CD4-positive, alpha-beta T cell treated with Interleukin-15 for 4 hours (primary cell): ENCODE measurements around the gene ATP12A.
"Not testable (repeated sequence)": the region's sequence is repeated elsewhere in the genome, so short reads cannot be mapped to it uniquely, and the experiment has no call there.

Experiments
- DNase-seq: peaks from one replicate; pipeline ENCODE4 v3.0.0-alpha.2; 2020; ENCODE audit warnings: low spot score

ATP12A gene

GRCh38 chr13:24730873-24731567 is 50.8 kb downstream of the ATP12A start:
- not testable (repeated sequence) for DNase-seq

DNA sequence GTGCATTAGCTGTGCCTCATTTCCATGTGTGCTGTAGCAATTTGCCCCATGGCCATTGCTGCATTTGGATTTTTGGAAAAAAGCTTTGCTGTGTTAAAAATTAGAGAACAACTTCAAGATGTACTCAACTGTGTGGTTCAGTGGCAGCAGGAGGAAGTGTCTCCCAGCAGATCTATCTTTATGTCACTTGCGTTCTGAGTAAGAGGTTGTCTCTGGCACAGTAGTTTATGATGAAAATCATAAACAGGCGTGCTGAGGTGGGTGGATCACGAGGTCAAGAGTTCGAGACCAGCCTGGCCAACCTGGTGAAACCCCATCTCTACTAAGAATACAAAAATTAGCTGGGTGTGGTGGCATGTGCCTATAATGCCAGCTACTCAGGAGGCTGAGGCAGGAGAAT is 54.7 kb downstream of the ATP12A start:
- no peak for DNase-seq

DNA sequence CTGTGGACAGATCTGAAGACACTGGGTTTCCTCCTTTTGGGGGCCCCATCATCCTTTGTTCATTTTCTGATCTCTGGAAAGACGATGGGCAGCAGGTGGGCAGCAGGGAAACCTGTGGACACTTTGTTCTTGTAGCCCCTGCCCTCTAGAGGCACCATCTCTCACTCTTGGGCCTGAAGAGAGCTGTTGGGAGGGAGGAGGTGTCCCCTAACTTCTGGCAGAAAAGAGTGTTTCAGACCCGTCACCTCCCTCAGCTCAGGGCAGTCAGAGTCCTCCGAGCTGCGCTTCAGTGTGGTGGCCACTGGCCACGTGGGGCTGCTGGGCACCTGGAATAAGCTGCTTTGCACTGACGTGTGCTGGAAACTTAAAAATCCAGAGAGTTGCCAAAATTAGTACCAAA is 56.8 kb downstream of the ATP12A start:
- DNase-seq = no peak

GRCh38 chr13:24738366-24738847 is 58.2 kb downstream of the ATP12A start:
- DNase-seq = no peak

DNA sequence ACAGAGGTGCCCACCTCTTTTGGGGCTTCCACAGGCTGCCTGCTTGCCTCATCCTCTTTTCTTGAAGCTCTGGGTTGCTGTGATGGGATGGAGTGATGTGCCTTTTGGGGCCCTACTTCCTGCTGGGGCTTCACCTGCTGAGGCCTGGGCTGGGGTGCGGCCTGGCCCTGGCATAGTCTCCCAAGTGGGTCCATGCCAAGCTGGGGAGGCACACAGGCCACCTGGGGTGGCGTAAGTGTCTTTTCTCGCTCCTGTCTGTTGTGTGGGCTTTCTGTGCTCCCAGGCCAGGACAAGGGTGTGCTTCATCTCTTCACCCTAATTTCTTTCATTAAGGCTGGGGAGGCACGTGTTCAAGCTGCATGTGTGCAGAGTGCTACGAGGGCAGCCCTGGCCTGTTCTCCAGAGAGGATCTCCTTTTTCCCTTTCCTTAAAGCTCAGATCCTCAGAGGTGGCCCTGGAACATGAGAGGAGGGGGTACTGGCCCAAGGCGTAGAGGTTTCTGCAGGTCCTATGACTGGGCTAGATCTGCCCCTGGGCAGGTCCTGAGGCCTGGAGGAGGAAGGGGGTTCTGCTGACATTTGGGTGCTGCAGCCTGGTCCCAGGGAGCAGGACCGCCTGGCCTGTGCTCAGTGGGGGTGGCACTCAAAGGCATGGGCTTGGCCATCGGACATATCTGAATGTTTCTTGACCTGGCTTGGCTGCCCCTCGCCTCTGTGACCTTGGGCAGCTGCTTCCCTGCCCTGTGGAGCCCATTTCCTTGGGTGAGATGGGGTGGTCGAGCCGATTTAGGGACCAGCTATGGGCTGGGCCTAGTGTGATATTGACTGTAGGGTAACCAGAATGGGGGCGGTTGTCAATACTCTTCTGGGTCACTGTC is 60.0 kb downstream of the ATP12A start:
- no peak for DNase-seq

DNA sequence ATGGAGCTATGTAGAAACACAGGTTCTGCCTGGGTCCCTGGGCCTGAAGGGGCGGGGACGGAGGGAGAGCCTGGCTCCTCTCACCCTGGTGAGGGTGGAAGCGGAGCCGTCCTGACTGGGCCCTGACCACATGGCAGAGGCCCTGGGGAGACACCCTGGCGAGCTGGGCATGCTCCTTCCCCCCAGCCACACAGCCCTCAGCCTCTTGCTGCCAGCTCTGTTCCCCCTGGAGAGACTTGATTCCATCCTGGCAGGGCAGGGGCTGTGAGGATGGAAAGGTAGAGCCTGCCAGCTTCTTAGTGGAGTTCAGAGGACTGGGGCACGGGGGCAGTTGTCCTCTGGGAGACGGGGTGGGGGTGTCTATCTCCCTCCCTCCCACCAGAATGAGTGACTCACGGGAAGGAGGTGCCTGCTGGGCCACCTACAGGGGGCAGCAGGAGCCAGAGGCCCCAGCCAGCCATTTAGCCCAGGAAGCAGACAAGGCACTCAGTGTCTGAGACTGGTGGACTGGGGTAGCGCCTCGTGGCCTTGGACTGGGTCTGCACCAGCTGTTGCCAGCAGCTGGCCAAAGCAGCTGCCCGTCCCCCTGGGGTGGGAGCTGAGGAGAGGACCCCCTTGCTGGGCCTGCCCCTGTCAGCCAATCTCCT is 60.9 kb downstream of the ATP12A start:
- no peak for DNase-seq

GRCh38 chr13:24741791-24742190 is 61.6 kb downstream of the ATP12A start:
- no peak for DNase-seq

DNA sequence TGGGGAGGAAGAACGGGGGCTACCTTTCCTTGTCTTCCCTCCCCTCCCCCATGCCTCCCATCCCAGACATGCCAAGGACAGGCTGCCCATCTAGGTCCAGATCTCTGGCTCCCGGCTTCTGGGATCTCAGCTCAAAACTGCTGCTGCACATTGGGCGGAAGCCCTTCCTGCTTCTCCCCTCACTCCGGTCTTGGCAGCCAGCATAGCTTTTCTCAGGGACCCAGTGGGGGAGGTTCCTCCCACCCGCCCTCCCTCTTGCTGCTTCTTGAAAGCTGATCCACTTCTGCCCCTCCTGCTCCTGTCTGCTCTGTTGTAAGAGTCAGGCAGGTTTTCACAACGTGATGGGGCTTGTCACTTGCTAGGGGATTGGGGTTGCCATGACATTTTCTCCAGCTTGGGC is 62.1 kb downstream of the ATP12A start:
- no peak for DNase-seq

- no peak for DNase-seq
These were observed 62.8 kb downstream of the ATP12A start for GRCh38 chr13:24742977-24743376.

- no peak for DNase-seq
These were observed 64.0 kb downstream of the ATP12A start for GRCh38 chr13:24744247-24744646.

- no peak for DNase-seq
These were observed 65.3 kb downstream of the ATP12A start for GRCh38 chr13:24745516-24745860.

GRCh38 chr13:24745861-24746617 is 65.8 kb downstream of the ATP12A start:
- DNase-seq = no peak

- no peak for DNase-seq
These were observed 66.5 kb downstream of the ATP12A start for GRCh38 chr13:24746618-24747247.

DNA sequence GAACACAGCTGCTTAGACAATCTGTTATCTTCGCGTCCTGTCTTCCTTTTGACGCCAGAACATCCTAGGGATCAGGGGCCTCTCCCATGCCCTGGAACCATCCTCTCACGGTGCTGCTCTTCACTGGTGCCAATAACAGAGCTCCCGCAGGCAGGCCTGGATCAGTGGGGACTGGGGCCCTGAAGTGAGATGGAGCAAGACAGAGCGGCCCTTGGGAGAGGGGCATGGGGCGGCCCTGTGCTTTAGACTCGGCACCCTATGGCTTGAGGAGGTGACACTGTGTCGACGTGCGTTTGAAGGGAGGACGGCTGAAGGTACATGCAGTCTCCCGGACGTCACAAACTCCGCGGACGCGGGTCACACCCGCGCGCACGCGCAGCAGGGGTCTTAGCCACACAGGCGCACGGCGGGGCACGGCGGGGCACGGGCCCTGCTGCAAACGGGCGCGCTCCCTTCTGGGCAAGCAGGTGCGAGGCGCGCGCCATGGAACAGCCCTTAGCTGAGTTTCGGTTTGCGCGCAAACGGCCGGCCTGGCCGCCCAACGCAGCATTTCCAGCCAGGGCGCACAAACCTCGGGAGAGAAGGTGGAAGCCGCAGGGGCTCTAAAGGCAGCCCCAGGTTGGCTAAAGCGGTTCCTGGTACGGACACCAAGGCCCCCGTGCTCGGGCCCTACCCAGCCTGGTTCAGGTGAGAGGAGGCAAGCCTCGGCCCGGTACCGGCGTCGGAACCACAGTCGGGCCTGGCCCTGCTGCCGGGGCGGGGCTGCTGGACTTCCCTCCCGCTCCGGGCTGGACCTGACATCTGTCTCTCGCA is 67.2 kb downstream of the ATP12A start:
- no peak for DNase-seq

DNA sequence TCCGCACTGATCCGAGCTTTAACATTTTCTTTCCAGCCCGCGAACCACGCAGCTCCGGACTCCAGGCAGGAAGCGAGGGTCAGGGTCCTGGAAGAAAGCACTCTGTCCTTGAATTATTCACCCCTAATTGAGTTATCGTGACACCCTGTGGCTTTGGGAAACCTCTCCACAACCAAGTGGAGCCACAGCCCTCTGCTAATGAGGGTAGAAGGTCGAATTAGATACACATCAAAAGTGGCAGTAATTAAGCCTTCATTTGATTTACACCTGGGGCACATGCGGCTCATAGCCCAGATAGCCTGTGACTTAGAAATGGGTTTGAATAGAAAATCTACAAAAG is 67.8 kb downstream of the ATP12A start:
- no peak for DNase-seq

DNA sequence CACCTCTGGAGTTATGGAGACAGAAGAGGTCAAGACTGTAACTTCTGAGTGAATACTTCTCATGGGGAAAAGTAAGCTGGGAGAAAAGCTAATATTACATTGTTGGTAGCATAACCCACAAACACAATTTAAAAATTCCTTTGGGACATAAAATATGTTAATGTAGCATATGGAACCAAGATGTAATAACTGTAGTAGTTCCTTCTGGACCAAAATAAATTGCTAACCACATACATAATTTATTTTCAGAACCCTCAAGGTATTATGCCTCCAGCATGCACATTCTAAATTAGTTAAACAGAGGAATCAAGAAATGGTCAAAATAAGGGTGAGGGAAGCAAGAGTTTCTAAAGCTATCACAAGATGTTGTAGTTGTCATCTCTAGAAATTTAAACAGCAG is 79.0 kb downstream of the ATP12A start:
- DNase-seq = no peak
